Measurements from ENCODE around the gene FBLN7. TPM values are rescaled to one million over a fixed set of nuclear protein-coding genes. Genes with fewer than 3 reads are reported as not detected.
A peak's percentile ranks its signal among the peaks of the same experiment; 100 is the strongest.

FBLN7 gene
- total RNA-seq, 2 experiments from 2014 or later = 0.25 TPM; not detected in 1

GRCh38 chr2:112174383-112174782 is 36.2 kb downstream of the FBLN7 start:
- CTCF ChIA-PET (ENCODE audit: unreplicated experiment) = no interaction called here
- intact Hi-C loops (cut with micrococcal nuclease; ENCODE audit: unreplicated experiment) = no loop called here
- no TSS peak for BruUV-seq (replicated peaks)

GRCh38 chr2:112175333-112175732 is 37.1 kb downstream of the FBLN7 start:
- H3K36me3 ChIP-seq (ENCODE audit: insufficient read depth, low read length) = no peaks in the 10 kb centered on the region
- H2AFZ ChIP-seq (ENCODE audit: low read length) = no peak overlapping the region
- no TSS peak for BruUV-seq (replicated peaks)
- H4K20me1 ChIP-seq (ENCODE audit: insufficient read depth, low read length) = no peaks in the 10 kb centered on the region
- H3K9me3 ChIP-seq (ENCODE audit: low read length) = no peaks in the 10 kb centered on the region
- no peak overlapping the region for H3K27ac ChIP-seq (ENCODE audit: low read depth, low read length, poor library complexity, severe bottlenecking)
- intact Hi-C loops (cut with micrococcal nuclease; ENCODE audit: unreplicated experiment) = no loop called here
- peaks cover 4% of the 10 kb centered on the region for H3K4me1 ChIP-seq (ENCODE audit: insufficient read depth, low read length, poor library complexity, severe bottlenecking)
- H3K79me2 ChIP-seq (ENCODE audit: insufficient read depth, low read depth, low read length) = no peaks in the 10 kb centered on the region
- H3K4me2 ChIP-seq (ENCODE audit: low read length) = no peak overlapping the region
- H3K9me2 ChIP-seq (ENCODE audit: insufficient read depth, low read length) = no peaks in the 10 kb centered on the region
- TF ChIP-seq CTCF (conservative IDR thresholded peaks at IDR 0.05; ENCODE audit: low read length) (no peak), EZH2phosphoT487 (IDR thresholded peaks at IDR 0.05; ENCODE audit: borderline replicate concordance, low read depth, low read length) (no peak)
- POLR2A ChIA-PET = no interaction called here
- no peak for DNase-seq (ENCODE audit: low spot score)
- CTCF ChIA-PET (ENCODE audit: unreplicated experiment) = no interaction called here
- H3K4me3 ChIP-seq (ENCODE audit: low read depth, low read length, poor library complexity, severe bottlenecking) = no peak overlapping the region

More at GRCh38 chr2:112174383-112174782, 36.2 kb downstream of the FBLN7 start:
- H3K4me3 ChIP-seq (ENCODE audit: low read depth, low read length, poor library complexity, severe bottlenecking) = no peak overlapping the region
- H3K36me3 ChIP-seq (ENCODE audit: insufficient read depth, low read length) = no peaks in the 10 kb centered on the region
- TF ChIP-seq EZH2phosphoT487 (IDR thresholded peaks at IDR 0.05; ENCODE audit: borderline replicate concordance, low read depth, low read length) (no peak), CTCF (conservative IDR thresholded peaks at IDR 0.05; ENCODE audit: low read length) (no peak)
- no peak overlapping the region for H2AFZ ChIP-seq (ENCODE audit: low read length)
- POLR2A ChIA-PET = no interaction called here
- DNase-seq (ENCODE audit: low spot score) = no peak
- peak overlapping the region; percentile 20; the same call in 1 of the 2 replicates for H3K4me2 ChIP-seq (ENCODE audit: low read length)
- peaks cover 4% of the 10 kb centered on the region for H3K4me1 ChIP-seq (ENCODE audit: insufficient read depth, low read length, poor library complexity, severe bottlenecking)
- no peaks in the 10 kb centered on the region for H3K9me3 ChIP-seq (ENCODE audit: low read length)
- no peaks in the 10 kb centered on the region for H3K79me2 ChIP-seq (ENCODE audit: insufficient read depth, low read depth, low read length)
- no peak overlapping the region for H3K27ac ChIP-seq (ENCODE audit: low read depth, low read length, poor library complexity, severe bottlenecking)
- no peaks in the 10 kb centered on the region for H3K9me2 ChIP-seq (ENCODE audit: insufficient read depth, low read length)
- no peaks in the 10 kb centered on the region for H4K20me1 ChIP-seq (ENCODE audit: insufficient read depth, low read length)

- POLR2A ChIA-PET = no interaction called here
- intact Hi-C loops (cut with micrococcal nuclease; ENCODE audit: unreplicated experiment) = no loop called here
- no peak overlapping the region for H3K4me3 ChIP-seq (ENCODE audit: low read depth, low read length, poor library complexity, severe bottlenecking)
- no peak overlapping the region for H3K4me2 ChIP-seq (ENCODE audit: low read length)
- CTCF ChIA-PET (ENCODE audit: unreplicated experiment) = no interaction called here
- no peak overlapping the region for H2AFZ ChIP-seq (ENCODE audit: low read length)
- no peaks in the 10 kb centered on the region for H3K79me2 ChIP-seq (ENCODE audit: insufficient read depth, low read depth, low read length)
- DNase-seq (ENCODE audit: low spot score) = no peak
- no peaks in the 10 kb centered on the region for H4K20me1 ChIP-seq (ENCODE audit: insufficient read depth, low read length)
- H3K36me3 ChIP-seq (ENCODE audit: insufficient read depth, low read length) = no peaks in the 10 kb centered on the region
- H3K9me2 ChIP-seq (ENCODE audit: insufficient read depth, low read length) = no peaks in the 10 kb centered on the region
- peaks cover 4% of the 10 kb centered on the region for H3K4me1 ChIP-seq (ENCODE audit: insufficient read depth, low read length, poor library complexity, severe bottlenecking)
- TF ChIP-seq CTCF (conservative IDR thresholded peaks at IDR 0.05; ENCODE audit: low read length) = no peak
- TF ChIP-seq EZH2phosphoT487 (IDR thresholded peaks at IDR 0.05; ENCODE audit: borderline replicate concordance, low read depth, low read length) = no peak
- H3K9me3 ChIP-seq (ENCODE audit: low read length) = no peaks in the 10 kb centered on the region
- no peak overlapping the region for H3K27ac ChIP-seq (ENCODE audit: low read depth, low read length, poor library complexity, severe bottlenecking)
- no TSS peak for BruUV-seq (replicated peaks)
Measured at GRCh38 chr2:112175958-112176573, 37.9 kb downstream of the FBLN7 start.
